H7 (cell line): ENCODE measurements around the gene ROR1. TPM values are rescaled to one million over a fixed set of nuclear protein-coding genes. Genes with fewer than 3 reads are reported as not detected.

Experiments used
- DNase-seq: peaks from one replicate; pipeline ENCODE4 v3.0.0; 2012
- H3K27me3 ChIP-seq: 2 replicates; pipeline ENCODE4 v1.6.0; 2011; ENCODE audit warnings: mild to moderate bottlenecking, low read length; ENCODE audit not compliant: control insufficient read depth, insufficient read depth
- H3K36me3 ChIP-seq: replicated peaks from 2 replicates; pipeline ENCODE4 v1.5.1; 2011; ENCODE audit warnings: low read length; ENCODE audit not compliant: control insufficient read depth, insufficient read depth
- H3K4me3 ChIP-seq: 2 replicates; pipeline ENCODE4 v1.5.1; 2011; ENCODE audit warnings: low read depth, mild to moderate bottlenecking, control low read depth, low read length, moderate library complexity; ENCODE audit not compliant: insufficient read depth
- total RNA-seq: library from RNA; depleted of rRNA; stranded (reverse); fragments of >200 nt; shearing (Covaris generic); gene quantifications from 2 replicates; pipeline ENCODE4 v1.2.3, GENCODE V29; 2014

Gene ROR1
- total RNA-seq, 1 experiment from 2014 or later = 63.4 TPM

- no peak for DNase-seq
- Histone ChIP-seq H3K27me3 (no peaks in the 10 kb centered on the region), H3K36me3 (no peaks in the 10 kb centered on the region), H3K4me3 (no peak overlapping the region)
Measured at GRCh38 chr1:63831409-63831808, 57.6 kb downstream of the ROR1 start.

DNA sequence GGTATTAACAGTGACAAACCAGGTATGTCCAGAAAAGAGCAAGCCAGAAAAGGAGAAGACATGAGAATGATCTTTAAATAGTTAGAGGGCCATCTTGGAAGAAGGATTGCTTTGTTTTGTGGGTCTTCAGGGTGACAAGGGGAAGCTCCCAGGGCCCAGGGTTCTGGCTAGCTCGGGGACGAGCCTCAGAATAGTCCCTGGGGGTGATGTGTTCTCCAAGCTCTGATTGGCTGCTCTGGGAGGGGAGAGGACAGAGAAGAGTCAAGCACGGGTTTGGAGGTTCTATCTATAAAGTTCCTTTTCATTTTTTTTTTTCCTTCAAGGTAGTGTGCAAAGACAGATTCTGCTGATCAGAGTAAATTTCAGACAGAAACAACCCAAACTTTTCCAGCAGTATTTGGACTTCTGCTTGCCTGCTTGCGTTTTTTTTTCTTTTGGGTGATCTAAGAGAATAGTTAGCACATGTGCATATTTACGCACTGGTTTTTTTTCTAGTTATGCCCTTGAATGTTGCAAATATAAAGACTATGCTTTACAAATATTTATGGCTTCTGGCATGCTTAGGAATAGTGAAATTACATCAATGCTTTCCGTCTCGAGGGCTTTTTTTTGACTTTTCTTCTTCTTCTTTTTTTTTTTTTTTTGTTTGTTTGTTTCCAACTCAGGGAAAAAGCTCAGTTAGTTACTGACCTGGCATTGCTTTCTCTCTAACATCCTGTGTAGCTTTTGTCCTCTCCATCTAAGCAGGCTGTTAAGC is 59.7 kb downstream of the ROR1 start:
- DNase-seq = no peak
- no peaks in the 10 kb centered on the region for H3K36me3 ChIP-seq
- H3K27me3 ChIP-seq = no peaks in the 10 kb centered on the region
- no peak overlapping the region for H3K4me3 ChIP-seq

DNA sequence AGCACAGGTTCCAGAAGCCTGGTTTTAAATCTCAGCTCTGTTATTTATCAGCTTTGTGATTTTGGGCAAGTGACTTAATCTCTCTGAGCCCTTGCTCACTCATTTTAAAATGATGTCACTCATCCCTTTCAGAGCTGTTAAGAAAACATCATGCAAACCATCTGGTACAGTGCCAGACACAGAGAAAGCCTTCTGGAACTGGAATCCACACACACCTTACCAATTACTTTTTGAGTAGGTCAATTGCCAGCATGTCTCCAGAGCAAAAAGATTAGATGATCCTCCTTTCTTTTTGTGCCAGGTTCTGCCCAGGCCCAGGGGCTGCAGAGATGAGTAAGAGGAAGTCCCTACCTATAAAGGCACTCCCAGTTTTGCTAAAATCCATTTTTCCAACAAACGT is 61.3 kb downstream of the ROR1 start:
- DNase-seq = no peak
- Histone ChIP-seq H3K36me3 (no peaks in the 10 kb centered on the region), H3K4me3 (no peak overlapping the region), H3K27me3 (no peaks in the 10 kb centered on the region)

- DNase-seq = no peak
- no peaks in the 10 kb centered on the region for H3K27me3 ChIP-seq
- no peak overlapping the region for H3K4me3 ChIP-seq
- H3K36me3 ChIP-seq = no peaks in the 10 kb centered on the region
Measured at GRCh38 chr1:63836374-63836773, 62.6 kb downstream of the ROR1 start.

- no peaks in the 10 kb centered on the region for H3K27me3 ChIP-seq
- no peak overlapping the region for H3K4me3 ChIP-seq
- no peaks in the 10 kb centered on the region for H3K36me3 ChIP-seq
- no peak for DNase-seq
Measured at GRCh38 chr1:63836830-63837229, 63.0 kb downstream of the ROR1 start.

DNA sequence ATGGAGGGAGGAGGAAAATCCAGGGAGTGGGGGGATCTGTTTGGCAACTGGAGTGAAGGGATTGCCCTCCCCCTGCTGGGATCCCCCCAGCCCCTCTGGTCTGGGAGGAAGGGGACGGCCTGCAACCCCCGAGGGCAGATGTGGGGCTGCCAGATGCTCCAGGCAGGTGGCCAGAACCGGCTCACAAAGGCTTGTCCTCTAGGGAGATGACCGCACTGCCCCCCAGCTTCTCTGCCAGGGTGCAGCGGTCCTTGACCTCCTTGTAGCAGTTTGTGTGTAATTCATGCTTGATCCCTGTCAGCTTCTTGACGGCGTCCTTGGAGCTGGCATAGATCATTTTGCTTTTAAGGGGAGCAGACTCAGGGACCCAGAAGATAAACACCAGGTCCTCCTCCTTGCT is 69.2 kb downstream of the ROR1 start:
- no peak for DNase-seq
- Histone ChIP-seq H3K4me3 (no peak overlapping the region), H3K36me3 (no peaks in the 10 kb centered on the region), H3K27me3 (no peaks in the 10 kb centered on the region)

DNA sequence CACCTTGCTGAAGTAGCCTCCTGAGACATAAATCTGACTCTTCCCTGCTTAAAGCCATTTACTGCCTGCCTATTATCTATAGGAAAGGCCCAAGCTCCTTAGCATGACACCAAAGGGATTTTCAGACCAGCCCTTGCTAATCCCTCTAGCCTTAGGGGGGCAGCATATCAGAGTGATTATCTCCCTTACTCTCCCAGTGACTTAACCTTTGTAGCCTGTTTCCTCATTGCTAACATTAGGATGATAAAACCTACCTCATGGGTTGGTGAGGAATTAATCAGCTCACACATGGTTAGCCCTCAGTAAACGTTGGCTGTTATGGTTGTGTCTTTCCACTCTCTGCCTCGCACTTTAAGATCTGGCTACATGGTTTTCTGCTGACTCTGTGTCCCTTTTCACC is 70.1 kb downstream of the ROR1 start:
- Histone ChIP-seq H3K36me3 (no peaks in the 10 kb centered on the region), H3K27me3 (no peaks in the 10 kb centered on the region), H3K4me3 (no peak overlapping the region)
- DNase-seq = peak; percentile 49

- no peak overlapping the region for H3K4me3 ChIP-seq
- H3K36me3 ChIP-seq = no peaks in the 10 kb centered on the region
- no peaks in the 10 kb centered on the region for H3K27me3 ChIP-seq
- DNase-seq = no peak
Measured at GRCh38 chr1:63845346-63845745, 71.5 kb downstream of the ROR1 start.

- H3K27me3 ChIP-seq = no peaks in the 10 kb centered on the region
- DNase-seq = no peak
- no peaks in the 10 kb centered on the region for H3K36me3 ChIP-seq
- no peak overlapping the region for H3K4me3 ChIP-seq
Measured at GRCh38 chr1:63847308-63847910, 73.6 kb downstream of the ROR1 start.

- DNase-seq = no peak
- Histone ChIP-seq H3K36me3 (no peaks in the 10 kb centered on the region), H3K27me3 (no peaks in the 10 kb centered on the region), H3K4me3 (no peak overlapping the region)
Measured at GRCh38 chr1:63848733-63849132, 74.9 kb downstream of the ROR1 start.

DNA sequence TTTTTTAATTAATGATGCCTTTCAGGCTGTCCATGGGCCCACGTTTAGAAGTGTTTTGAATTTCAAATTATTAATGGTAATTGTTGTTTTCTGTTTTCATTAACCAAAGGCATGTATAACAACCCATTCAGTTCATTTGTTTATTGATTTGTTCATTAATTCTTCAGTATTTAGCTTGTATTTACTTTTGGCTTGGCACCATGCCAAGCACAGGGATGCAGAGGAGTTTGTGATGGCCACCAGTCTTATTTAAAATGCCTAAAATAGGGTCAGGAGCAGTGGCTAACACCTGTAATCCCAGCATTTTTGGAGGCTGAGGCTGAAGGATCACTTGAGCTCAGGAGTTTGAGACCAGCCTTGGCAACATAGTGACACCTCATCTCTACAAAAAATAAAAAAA is 75.3 kb downstream of the ROR1 start:
- Histone ChIP-seq H3K4me3 (no peak overlapping the region), H3K27me3 (no peaks in the 10 kb centered on the region), H3K36me3 (no peaks in the 10 kb centered on the region)
- no peak for DNase-seq

GRCh38 chr1:63854091-63854490 is 80.3 kb downstream of the ROR1 start:
- DNase-seq = no peak
- Histone ChIP-seq H3K36me3 (no peaks in the 10 kb centered on the region), H3K4me3 (no peak overlapping the region), H3K27me3 (no peaks in the 10 kb centered on the region)

- Histone ChIP-seq H3K36me3 (no peaks in the 10 kb centered on the region), H3K4me3 (no peak overlapping the region), H3K27me3 (no peaks in the 10 kb centered on the region)
- no peak for DNase-seq
Measured at GRCh38 chr1:63855942-63856341, 82.1 kb downstream of the ROR1 start.

- DNase-seq = no peak
- no peaks in the 10 kb centered on the region for H3K36me3 ChIP-seq
- H3K4me3 ChIP-seq = no peak overlapping the region
- H3K27me3 ChIP-seq = no peaks in the 10 kb centered on the region
Measured at GRCh38 chr1:63856924-63857323, 83.1 kb downstream of the ROR1 start.

DNA sequence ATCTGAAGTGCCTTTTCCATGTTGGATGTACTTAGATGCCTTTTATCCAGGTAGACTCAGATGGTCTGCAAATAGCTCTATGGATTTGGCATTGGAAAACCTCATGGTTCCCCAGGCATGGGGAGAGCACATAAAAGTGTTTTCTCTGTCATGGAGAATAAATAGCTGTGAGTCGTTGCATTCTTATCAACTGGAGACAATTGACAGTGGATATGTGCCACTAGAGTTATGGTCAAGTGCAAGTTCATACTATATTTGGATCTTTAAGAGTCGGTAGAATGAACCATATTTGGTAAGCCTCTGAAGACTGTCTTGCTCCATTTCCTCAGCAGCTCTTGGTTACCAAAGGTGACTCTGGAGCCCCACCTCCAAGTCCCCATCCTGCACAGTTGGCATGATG is 83.7 kb downstream of the ROR1 start:
- no peaks in the 10 kb centered on the region for H3K27me3 ChIP-seq
- no peak overlapping the region for H3K4me3 ChIP-seq
- DNase-seq = no peak
- no peaks in the 10 kb centered on the region for H3K36me3 ChIP-seq
